HG03095 (cell line): ENCODE measurements around the gene IGFBP4.

Experiments used
- ATAC-seq: cut with Tn5 transposase; IDR thresholded peaks from one replicate; pipeline ENCODE4 v1.9.1; 2021; ENCODE audit warnings: moderate library complexity; ENCODE audit not compliant: unreplicated experiment

Gene IGFBP4

DNA sequence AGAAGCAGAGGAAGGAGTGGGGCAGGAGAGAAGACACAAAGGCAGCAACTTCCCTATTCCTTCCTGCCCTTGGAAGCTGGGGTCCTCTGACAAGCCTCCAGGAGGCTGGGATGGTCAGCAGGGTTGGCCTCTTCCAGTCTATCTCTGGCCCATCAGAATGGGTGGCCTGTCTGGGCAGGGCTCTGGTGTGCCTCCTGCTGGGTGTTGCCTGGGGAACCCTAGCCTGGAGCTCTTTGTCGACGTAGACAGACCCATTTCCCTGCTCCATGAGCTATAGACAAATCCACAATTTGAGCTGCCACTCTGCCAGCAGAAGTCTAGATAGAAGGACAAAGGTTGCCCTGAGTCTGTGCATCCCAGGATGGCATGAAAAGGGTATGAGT is 11.4 kb downstream of the IGFBP4 start:
- no peak for ATAC-seq

DNA sequence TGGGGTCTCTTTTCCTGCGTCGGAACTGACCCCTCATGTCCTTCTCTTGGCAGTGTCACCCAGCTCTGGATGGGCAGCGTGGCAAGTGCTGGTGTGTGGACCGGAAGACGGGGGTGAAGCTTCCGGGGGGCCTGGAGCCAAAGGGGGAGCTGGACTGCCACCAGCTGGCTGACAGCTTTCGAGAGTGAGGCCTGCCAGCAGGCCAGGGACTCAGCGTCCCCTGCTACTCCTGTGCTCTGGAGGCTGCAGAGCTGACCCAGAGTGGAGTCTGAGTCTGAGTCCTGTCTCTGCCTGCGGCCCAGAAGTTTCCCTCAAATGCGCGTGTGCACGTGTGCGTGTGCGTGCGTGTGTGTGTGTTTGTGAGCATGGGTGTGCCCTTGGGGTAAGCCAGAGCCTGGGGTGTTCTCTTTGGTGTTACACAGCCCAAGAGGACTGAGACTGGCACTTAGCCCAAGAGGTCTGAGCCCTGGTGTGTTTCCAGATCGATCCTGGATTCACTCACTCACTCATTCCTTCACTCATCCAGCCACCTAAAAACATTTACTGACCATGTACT is 13.2 kb downstream of the IGFBP4 start:
- ATAC-seq: no peak

DNA sequence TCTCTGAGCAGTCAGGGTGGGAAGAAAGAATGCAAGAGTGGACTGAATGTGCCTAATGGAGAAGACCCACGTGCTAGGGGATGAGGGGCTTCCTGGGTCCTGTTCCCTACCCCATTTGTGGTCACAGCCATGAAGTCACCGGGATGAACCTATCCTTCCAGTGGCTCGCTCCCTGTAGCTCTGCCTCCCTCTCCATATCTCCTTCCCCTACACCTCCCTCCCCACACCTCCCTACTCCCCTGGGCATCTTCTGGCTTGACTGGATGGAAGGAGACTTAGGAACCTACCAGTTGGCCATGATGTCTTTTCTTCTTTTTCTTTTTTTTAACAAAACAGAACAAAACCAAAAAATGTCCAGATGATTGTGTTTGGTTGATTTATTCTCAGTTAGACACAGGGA is 14.1 kb downstream of the IGFBP4 start:
- ATAC-seq: no peak

DNA sequence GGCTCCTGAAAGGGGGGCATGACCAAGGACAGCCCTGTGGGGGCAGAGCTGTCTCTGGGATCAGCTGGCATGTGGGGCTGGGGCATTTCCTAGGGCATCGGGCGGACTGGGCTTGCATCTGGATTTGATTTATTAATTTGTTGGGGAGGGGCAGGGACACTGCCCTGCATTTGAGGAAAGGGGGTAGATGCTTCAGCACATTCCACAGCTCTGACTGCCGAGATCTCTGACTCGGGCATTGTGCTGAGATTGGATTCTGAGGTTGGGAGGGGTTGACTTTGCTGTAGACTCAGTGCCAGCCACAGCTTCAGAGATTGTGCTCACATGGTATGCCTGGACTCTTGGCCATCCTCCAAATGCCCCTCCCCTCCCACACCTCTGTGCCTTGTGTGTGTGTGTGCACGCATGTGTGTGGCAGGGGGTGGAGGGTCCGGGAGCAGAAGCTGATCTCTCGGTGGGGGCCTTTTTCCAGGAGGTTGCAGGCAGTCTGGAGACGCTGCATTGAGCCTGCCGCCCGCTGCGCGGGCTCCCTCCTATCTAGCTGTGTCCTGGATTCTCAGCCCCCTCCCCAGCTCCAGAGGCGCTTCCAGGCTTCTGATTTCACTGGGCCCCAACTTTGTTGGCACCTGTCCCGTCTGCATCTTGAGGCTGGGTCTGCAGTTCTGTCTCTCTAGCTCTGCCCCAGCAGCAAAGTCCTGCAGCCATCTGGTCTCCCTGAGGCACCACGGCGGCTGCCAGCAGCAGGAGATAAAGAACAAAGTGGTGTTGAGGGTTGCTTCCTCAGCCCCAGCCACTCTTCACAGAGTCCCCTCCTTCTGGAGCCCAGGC is 14.9 kb downstream of the IGFBP4 start:
- no peak for ATAC-seq

DNA sequence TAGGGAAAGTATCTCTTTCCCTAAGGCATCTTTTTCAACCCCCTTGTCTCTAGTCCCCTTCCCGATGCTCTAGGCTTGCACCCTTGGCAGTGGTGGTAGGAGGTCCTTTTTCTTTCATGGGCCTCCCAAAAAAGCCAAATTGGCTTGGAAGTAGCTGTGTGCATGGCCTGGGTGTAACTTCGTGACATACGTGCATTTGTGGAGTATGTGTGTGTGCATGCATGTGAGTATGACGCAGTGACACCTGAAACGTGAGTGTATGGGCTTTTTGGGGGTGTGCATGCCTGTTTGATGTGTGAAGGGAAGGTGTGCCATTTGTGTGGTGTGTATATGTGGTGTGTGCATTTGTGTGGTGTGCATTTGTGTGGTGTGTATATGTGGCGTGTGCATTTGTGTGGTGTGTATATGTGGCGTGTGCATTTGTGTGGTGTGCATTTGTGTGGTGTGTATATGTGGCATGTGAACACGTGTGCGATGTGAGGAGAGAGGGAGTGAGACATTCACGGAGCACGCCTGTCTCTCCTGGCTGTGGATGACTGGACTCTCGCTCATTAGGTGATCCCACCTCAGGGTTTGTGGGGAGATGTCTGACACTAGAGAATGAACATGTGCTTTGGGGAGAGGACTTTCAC is 15.7 kb downstream of the IGFBP4 start:
- ATAC-seq: no peak

DNA sequence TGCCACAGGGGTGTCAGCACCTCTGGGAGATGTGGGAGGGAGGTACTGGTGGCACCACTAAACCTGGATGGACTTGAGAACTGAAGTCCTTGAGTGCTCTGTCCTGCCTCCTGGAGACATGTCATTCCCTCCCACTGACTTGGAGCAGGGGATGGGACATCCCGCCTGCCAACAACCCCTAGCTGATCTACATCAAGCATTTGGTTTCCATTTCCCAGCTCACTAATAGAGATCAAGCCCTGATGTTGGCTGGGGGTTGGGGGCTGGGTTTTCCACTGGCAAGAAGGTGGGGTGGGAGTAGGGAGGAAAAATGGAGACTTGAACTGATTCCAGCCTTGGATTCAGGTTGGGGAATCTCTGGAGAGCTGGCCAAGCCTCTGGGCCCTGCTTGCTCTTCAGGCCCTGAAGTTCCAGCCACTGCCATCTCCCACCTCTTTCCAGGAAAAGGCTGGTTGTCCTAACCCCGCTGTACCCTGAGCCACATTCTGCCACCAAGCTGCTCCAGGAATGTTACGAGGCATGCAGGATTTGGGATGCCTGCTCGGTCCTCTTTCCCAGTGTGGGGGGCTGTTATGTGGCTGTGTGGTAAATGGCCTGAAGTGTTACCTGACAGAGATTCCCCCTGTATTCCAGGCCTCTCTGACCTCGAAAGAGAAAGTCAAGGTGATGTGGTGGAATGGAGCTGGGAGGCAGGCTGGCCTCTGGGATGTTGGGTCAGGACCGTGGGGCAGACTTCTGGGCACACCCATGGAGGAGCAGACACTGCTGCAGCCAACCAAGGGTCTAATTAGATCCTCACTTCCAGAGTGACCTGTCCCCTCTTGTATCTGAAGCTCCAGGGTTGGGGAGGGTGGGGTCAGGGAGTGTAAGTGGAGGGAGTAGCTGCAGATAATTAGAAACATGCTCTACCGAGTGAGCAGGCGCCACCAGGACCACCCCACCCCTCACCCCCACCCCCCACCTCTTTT is 16.7 kb downstream of the IGFBP4 start:
- ATAC-seq: no peak

DNA sequence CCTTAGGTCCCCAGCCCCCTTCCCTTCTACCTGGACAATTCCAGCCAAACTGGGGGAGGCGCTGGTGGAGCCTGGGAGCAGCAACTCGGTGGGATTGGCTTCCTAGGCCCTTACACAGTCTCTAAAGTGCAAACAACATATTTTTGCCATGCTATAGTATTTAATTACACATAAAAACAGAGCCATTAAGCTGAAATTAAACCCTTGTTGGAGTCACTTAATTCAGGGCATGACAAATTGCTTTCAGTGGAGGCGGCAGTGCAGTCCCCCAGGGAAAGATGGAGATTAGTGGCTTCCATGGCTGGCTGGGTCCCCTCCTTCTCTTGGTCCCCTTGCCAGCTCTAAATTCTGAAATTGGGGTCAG is 17.3 kb downstream of the IGFBP4 start:
- no peak for ATAC-seq

DNA sequence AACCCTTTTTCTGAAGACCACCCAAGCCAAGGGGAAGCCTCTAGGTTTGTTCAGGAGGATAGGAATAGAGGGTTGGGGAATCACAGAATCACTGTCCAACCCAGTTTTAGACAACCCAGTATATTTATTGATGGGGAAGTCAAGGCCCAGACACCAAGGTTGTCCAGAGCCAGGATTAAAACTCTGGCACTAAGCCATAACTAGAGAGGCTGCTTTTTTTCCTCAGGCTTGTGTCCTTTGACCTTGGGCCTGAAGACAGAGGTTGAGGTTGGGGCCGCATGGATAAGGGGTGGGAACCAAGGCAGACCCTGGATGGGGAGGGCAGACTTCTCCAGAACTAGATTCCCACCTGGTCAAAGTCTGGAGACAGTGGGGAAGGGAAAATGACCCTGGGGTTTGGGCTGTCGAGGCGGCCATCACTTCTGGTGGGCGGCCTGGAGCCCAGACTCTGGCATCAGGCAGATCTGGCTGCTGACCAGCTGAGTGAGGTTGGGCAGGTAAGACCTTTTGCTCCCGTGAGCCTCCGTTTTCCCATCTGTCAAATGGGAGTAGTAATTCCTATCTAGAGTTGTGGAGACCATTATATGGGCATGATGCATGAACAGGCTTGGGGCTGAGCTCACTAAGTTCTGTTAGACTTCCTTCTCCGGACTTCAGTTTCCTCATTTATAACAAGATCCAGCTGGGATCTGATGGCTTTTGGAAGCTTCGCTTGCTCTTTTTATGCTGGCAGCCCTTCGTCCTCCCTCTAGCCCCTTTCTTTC is 17.9 kb downstream of the IGFBP4 start:
- no peak for ATAC-seq

DNA sequence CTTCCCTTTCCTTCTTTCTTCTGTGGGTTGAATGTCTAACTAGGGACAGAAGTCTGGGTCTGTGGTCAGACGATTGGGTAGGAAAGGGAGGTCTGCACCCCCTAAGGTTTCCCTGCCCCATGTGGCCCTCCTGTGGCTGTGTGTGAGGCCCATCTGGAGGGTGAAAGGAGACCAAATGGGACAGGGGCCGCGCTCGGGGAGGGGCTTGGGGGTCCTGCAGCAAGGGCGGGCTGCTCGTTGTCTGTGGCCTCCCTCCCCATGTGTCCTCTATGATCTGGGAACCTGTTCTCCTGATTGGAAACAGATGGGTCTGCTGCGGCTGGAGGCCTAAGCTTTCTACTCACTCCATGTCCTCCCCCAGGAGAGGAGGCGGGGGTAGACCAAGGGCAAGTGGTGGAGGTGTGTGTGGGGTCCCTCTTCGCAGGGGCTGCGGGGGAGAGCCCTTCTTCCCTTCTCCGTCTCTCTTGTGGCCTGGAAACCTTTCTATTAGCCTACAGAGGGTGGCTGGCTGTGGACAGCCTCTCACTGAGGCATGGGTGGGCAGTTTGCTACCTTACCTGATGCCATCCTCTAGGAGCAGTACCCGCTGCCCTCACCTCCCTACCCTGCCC is 18.6 kb downstream of the IGFBP4 start:
- ATAC-seq: no peak

DNA sequence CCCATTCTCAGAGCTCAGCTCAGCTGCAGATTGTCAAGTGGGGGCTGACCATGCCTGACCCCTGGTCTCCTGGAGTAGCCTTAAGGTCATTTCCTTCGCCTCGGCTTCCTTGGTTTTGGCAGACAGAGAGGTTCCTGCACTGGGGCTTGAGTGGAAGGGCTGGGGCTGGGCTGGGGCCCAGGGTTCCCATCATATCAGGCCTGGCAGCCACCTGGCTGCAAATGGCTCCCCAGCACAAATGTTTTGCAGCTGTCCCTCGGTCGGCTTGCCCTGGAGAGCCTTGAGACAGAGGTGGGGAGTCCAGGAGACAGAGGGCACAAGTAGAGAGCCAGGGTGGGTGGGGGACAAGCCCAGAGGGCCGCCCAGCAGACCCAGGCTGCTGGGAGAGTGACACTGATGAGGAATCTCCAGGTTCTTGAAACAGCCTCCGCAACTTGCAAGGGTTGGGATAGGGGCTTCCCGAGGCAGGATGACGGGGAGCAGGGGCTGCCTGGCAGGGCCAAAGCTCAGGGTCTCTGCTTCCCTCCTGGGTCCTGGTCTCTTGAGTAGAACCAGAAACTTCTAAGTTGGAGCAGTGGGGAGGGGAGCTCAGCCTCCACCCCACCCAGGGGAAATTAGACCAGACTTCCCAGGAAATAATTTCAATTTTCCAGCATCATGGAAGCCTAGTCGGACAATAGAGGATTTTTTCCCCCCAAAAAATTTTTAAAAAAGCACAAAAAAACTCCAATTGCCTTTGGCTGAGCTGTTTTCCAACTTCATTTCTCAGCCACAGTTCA is 19.3 kb downstream of the IGFBP4 start:
- ATAC-seq: no peak

DNA sequence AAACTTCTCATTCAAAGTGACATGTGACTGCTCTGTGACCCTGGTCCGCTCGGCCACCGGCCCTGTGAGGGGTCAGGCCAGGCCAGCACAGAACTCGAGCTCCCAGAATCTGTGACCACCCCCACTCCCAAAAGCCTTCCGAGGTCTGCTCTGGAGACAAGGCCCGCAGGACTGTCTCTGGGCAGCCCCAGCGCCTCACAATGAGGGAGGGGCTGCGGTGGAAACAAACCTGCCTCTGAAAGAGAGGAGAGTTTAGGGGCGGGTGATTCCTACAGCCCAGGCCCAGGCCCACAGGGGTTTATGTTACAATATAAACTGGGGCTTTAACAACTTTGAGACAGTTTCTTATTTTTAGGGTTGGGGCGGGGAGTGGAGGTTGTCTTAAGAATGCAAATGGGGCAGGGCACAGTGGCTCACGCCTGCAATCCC is 19.9 kb downstream of the IGFBP4 start:
- ATAC-seq: no peak

DNA sequence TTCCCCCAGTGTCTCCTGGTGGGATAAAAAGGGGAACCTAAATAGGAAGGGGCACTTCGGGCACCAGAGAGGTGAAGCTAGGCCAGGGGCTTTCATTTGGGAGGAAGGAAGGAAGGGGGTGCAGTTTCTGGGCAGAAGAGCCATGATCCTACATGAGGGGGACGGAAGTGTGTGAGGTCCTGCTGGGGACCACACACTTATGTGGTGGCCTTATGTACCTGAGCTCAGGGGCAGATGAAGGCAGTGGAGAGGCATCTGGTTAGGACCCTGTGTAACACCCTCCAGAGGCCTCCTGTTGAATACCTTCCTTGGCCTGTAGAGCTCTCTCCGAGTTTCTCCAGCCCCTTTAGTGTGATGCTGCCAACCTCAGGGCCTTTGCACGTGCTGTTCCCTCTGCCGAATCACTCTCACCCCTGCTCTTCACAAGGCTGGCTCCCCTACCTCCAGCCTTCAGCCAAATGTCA is 21.2 kb downstream of the IGFBP4 start:
- no peak for ATAC-seq

DNA sequence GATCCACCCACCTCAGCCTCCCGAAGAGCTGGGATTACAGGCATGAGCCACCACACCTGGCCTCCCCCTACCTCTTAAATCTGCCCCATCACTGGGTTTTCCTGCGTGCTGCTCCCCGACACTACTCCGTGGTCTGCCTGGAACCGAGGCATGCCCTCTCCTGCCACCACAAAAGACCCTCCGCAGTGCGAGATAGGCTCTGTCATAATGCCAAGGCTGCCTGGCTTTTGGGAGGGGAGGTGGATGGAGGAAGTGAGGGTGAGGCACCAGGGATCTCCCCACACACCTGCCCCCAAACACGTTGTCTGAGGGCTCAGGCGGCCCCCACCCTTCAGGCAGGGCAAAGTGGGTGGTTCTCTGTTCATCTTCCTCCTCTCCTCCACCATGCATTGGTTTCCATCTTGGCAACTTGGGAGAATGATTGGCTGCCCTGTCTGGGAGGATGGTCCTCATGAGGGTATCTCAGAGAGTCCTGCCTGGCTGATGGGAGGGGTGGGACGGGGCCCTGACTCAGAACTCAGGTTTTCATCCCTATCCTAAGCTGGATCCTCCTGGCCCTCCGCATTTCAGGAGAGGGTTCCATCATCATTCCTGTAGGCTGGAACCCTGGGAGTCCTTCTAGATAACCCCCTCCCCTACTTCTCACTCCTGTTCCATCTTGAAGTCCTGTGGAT is 23.2 kb downstream of the IGFBP4 start:
- no peak for ATAC-seq

DNA sequence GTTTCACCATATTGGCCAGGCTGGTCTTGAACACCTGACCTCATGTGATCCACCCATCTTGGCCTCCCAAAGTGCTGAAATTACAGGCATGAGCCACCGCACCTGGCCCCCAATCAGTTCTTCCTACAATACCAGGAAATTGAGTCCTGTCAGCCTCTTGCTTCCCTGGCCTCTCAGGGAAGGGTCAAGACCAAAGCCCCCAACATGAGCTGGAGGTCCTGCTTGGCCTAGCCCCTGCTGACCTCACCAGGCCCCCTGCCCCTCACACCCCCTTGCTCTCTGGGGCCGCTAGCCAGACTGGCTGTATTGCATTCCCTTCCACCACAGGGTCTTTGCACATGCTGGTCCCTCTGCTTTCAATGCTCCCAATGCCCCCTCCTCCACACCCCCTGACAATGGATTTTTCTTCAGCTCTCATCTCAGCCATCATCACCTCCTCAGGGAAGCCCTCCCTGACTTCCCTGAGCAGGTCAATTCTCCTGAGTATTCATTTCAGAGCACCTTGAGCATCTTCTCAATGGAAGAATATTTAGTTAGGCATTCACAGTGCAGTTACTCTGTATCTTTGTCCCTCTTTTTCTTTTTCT is 24.1 kb downstream of the IGFBP4 start:
- ATAC-seq: no peak

DNA sequence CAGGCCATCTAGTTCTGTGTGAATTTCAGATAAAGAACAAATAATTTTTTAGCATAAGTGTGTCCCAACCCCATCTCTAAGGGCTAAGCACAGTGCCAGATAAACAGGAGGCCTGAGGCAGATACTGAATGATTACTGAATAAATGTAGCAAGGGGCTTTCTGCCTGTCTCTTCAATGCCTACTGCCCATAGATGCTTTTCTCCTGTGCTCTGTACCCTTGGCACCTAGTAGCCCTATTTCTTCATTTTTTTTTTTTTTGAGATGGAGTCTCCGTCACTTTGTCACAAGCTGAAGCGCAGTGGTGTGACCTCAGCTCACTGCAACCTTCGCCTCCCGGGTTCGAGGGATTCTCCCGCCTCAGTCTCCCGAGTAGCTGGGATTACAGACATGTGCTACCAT is 25.3 kb downstream of the IGFBP4 start:
- no peak for ATAC-seq

DNA sequence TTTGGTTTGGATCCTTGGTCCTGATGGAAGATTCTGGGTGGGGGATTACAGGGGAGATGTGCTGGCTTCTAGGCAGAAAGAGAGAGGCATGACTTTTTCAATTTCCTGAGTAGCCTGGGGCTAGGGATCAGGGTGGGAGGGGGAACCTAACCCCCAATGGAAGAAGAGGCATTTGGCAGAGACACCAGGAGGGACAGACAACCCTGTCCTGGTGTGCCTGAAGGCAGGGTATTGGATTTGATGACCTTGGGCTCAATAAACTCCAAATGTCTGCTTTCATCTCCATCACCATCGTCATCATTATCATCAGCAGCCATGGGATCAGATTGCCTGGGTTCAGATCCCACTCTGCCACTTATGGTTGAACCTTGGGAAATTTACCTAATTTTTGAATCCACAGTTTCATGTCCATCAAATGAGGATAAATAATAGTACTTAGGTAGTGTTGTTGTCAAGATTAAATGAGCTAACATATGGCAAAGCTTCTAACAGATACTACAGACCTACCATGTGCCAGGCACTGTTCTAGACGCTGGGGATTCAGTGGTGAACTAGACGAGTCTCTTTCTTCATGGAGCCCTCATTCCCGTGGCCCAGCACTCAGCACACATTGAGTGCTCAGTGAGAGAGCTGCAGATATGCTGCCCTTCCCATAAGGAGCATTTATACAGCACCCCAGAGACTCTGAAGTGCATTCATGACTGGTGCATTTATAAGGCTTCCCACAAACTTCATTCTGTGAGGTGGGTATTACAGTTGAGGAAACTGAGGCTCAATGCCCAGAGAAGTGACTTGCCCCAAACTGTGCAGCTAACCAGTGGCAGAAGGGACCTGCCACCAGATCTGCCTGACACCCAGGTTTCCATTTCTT is 26.8 kb downstream of the IGFBP4 start:
- no peak for ATAC-seq
